A204.1 (cell line): ENCODE results near the gene PLCL1.
A peak's percentile ranks its signal among the peaks of the same experiment; 100 is the strongest.

Experiments used
- FAIRE-seq: peaks from 2 replicates; lab custom pipeline; 2012; peaks lifted over from hg19 to GRCh38; lab: Jason Lieb, UNC

Gene PLCL1

DNA sequence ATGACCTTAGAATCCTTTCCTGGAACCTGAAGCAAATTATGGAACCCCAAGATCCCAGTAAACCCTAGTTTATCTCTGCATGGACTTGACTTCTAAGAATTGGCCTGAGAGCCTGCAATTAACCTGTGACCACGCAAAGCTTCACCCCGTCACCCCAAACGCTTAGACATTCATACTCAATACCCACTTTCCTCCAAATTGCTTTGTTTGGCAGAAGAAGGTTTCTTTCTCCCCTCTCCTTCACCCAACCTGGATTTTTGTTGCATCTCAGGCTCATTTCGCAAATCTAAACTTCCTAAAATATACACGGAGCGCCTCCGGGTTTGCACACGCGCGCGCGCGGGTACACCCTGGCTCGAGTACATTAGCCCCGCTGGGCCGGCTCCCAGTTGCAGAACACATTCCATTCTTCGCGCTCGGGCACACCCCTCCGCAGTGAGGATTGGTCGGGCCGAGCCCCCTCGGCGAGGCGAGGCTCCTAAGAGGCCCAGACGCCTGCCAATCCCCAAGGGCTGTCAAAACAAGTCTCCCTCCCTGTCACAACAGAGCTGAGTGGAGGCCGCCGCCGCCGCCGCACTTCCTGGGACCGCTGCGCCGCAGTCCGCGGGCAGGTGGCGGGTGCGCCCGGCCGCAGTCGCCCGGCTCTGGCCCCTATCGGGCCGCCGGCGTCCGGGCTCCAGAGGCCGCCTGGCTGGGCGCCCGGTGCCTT is at the start of gene PLCL1:
PLCL1 (plus strand) TSS at position 545 of the 709 bp plus-strand sequence.
- FAIRE-seq: no peak

DNA sequence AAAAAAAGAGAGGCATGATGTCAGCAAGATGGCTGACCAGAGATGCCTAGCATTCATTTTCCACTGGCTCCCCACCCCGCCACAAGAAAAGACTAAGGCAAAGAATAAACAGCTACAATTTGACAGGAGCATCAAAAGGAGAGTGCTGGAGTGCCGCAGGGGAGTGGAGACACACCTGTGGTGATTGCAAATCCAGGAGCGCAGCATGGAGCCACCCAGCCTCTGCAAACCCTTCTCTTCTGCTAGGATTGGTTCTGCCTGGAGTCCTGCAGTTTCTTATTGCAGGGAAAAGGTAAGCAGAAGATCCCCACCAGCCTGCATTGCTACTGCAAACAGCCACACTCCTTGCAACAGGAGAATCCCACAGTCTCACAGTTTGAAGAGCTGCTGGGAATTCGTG is 45.4 kb upstream of the PLCL1 start:
- no peak for FAIRE-seq

DNA sequence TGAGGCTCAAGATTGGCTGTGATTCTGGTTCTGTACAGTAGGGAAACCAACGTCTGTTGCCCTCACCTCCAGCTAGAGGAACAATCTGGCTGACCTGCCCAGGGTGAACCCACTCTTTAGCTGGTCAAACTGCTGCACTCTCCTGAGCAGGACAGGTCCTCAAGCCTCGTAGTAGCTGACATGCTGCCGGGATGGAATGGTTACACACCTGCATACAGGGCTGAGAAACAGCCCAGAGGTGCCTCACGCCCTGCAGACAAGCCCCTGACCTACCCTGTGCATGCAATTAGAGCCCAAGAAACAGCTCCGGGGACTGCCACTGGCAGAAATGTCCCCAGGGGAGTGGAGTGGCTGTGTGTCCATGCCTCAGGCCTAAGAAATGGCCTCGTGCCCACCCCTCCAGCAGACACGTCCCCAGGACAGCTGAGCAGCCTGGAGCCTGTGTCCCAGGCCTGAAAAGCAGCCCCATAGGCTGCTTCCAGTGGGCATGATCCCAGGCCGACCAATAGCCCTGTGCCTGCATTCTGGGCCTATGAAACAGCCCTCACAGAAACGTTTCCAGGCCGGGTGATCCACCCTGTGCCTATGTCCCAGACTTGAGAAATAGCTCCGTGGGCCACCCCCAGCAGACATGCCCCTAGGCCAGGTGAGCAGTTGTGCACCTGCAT is 44.6 kb upstream of the PLCL1 start:
- FAIRE-seq: no peak

DNA sequence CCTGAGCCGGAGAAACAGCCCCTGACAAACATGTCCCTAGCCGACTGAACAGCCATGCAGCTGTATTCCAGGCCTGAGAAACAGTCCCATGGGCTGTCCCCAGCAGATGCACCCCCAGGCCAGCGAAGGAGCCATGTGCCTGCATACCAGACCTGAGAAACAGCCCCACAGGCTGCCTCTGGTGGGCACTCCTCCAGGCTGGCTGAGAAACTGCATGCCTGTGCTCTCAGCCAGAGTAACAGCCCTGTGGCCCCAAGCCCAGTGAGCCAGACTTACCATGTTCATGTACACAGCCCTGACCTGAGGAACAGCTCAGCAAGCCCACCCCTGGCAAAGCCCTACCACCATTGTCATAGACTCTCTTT is 44.1 kb upstream of the PLCL1 start:
- FAIRE-seq: no peak

DNA sequence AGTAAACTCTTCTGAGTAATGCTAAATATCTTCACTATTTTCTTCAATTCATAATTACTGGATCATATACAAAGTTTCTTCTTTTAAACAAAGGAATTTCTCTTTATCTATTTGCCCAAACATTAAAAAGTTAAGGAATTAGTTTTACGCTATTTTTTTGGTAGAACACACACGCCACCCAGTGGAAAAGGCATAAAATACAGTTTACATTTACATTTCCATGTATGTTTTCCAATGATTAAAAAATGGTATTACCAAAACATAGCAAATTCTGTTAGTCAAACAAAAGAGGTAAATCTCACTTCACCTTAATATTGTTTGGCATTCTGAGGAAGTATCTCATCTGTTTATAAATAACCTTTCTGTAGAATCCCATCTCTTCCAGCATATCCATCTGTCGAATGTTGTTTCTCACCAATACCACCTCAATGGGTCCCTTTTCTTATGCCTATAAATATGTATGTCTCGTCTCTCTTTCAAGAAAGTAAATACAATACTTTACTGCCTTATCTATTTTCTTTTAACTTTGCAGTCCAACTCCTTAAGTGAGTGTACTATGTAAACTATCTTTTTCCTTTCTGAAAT is 26.5 kb upstream of the PLCL1 start:
- peak; percentile 98 for FAIRE-seq

DNA sequence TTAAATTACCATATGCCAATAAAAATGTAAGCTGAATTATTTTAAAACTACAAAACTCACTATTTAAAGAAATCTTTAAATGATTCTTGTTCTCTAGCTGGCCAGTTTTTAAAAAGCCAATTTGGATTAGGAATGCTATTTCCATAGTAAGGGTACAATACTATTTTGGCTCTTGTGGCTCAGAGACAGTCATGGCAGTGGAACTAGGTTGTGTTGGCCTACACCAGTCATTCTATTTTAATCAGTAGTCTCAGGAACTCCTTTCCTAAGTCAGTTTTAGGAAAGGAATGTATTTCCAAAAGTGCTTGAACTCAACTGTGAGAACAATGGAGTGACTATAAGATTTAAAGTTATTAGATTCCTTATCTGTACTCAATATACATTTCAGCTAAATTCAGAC is 25.1 kb upstream of the PLCL1 start:
- FAIRE-seq: no peak

DNA sequence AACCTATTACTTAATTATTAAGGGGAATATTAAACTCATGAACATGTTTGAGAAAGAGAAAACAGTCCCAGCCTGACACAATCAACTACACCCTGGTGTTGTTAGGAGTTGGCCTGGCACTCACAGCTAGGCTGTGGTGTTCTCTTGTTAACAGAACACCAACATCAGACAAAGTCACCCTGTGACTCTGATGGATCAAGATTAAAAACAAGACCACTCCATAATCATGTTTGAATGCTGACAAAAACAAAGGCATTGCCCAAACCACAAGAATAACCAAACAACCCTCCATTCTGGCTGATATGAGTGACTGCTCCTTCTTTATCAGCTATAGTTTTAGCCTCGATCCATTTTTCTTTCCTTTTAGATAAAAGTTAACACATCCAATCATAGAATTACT is 22.3 kb upstream of the PLCL1 start:
- no peak for FAIRE-seq

DNA sequence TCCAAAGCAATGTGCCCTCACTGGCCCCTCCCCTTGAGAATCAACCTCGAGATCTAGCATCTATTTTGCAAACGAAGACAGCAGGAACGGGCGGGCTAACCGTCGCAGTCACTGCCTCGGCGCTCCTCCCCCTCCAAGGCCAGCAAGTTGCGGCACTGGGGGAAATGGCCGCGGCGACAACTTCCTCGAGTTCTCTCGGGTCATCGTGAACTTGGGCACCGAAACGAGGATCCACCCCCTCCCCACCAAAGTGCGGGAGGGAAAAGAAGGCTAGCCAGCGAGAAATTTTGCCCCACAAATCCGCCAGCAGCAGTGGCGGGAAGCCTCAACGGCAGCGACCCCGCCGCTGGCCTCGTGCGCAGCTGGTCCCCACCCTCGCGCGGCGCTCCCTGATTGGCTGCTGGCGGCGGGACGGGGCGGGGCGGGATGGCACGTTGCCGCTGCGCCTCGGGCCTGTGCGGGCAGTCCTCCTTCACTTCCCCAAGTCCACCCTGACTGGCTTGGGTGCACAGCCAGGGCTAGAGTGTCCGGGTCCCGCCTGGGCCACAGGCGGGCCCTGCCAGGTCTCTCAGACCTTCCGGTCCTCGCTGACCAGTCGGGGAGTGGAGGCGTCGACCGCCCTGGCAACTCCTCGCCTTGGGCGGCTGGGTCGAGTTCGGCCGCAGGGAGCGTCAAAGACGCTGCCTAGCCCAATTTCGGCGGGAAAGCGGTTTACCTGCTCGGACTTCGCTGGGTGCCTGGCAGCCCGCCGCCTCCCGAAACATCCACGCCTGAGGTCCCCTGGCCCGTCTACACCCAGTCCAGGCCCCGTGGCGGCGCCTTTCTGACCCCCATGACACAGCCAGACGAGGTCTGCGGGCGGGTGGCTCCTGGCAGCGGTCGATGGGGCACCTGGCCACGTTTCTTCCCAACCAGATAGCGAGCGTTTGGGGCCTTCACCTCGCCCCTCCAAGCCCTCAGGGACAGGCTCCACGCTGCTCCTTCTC is 19.1 kb upstream of the PLCL1 start, which contains the start of gene BOLL:
BOLL (minus strand) TSS at position 364 of the 986 bp plus-strand sequence. CDS start 3,469 bp downstream, outside the sequence.
- FAIRE-seq: no peak

DNA sequence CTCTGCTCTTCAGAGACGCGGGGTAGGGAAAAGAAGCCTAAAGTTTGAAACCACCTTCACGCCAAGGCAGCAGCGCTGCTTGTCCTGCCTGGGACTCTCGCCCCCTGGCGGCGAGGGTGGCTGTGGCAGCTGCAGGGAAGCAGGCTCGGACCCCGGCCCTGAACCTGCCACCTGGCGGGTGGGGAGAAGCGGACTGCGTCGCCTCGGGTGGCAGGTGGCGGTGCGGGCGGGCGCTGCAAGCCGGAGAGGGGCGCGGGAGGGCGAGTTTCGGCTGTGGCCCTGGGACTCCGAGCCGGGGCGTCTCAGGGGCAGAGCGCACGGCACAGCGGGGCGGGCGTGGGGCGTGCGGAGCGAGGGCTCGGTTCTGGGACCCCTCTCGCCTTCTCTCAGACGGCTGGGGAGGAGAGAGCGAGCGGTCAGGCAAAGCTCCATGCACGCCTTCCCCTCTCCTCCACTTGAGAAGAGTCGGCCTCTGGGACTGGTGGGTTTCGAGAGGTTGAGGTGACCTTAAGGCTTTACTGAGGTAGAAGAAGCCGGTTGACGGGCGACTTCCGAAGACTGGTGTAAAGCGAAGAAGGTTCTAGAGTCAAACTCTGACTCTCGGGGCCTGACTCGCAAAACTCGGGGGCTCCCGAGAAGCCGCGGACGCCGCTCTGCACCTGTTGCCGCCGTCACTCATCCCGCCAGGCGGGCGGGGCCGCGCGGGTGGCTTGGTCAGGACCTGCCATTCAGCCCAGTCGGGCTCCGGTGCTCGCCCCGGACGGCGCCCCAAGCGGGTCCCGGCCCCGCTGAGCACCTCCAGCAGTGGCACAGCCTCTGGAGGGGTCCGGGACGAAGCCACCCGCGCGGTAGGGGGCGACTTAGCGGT is 18.1 kb upstream of the PLCL1 start:
- FAIRE-seq: no peak

DNA sequence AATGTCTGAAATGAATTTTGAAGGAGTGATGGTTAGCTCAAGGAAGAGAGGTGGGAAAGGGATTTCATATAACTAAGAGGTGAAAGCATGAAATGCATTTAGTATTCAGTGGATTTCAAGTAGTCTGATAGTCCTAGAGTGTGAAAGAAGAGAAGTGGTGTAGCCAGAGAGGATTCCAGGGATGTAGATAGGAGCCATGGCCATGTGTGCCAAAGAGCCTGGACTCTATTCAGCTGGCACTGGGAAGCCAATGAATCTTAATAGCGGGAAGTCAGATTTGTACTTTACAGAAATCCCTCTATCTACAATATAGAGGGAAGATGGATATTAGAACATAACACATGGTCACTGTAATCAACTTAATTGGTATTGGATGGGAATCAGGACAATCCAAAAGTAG is 10.9 kb upstream of the PLCL1 start:
- FAIRE-seq: no peak

DNA sequence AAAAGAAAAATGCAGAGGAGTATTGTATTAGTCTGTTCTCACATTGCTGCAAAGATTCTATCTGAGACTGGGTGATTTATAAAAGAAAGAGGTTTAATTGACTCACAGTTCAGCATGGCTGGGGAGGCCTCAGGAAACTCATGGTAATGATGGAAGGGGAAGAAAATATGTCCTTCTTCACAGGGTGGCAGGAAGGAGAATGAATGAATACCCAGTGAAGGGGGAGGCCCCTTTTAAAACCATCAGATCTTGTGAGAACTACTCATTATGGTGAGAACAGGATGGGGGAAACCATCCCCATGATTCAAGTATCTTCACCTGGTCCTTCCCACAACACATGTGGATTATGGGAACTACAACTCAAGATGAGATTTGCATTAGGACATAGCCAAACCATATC is 9.1 kb upstream of the PLCL1 start:
- FAIRE-seq: no peak

DNA sequence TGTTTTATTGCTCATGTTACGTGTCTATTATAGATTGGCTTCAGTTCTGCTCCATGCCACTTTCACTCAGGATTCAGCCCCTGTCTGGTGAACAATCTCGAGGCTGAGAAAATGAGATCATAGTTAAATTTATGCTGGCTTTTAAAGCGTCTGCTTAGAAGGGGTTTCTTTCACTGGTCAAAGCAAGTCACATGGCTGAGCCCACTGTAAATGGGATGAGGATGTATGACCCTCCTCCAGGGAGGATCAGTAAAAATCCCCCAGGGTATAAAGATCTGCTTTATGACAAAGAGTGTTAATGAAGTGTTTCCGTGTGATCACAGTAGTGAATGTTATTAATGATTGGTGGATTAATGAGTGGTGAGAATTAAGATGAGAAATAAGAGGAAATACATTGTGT is 6.2 kb upstream of the PLCL1 start:
- FAIRE-seq: no peak

DNA sequence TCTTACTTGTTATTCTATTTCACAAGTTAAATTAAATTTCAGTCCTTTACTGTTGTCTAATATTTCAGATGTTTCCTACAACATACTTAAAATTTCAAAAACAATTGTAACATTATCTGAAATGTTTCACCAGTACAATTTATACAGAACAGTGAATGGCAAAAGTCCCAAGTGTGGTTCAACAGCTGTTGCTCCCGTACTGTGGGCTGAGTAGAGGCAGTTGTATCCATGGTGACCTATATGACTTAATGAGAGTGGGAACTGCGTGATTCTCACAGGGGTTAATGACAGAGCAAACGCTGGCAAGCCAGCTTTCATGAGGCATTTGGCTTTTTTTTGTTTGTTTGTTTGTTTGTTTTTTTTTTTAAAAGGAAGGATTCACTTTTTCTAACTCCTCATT is 5.3 kb upstream of the PLCL1 start:
- no peak for FAIRE-seq

DNA sequence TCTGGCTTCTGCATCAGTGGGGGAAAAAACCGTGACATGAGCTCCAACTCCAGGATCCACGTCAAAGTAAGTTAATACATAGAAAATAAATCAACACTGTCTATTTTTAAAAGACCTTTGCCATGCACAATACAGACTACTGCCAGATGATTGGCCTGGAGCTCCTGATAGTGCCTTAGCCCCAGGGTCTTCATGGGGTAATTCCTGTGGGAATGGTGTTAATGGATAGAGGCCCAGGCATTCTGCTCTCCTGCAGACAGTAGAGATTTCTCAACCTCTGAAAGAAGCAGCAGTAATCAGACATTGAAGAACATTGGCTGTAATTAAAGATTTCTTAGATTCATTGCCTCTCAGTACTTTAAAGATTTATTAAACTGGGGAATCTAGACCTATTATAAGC is 4.3 kb upstream of the PLCL1 start:
- no peak for FAIRE-seq

DNA sequence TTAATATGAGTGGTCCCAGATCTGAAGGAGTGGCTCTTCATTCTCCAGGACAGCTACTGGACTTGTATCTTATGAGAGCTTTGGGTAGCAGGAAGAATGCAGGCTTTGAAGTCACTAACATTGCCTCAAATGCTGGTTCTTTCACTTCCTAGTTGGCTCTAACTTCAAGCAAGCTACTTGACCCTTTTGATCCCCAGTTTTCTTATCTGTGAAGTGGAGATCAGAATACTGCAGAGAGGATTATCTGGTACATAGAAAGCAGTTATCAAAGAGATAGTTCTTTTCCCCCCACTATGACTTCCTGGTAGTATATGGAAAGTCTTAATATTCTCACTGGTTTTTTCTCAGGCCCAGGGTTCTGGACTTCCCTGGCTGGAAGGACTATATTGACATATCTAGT is 3.4 kb upstream of the PLCL1 start:
- no peak for FAIRE-seq

DNA sequence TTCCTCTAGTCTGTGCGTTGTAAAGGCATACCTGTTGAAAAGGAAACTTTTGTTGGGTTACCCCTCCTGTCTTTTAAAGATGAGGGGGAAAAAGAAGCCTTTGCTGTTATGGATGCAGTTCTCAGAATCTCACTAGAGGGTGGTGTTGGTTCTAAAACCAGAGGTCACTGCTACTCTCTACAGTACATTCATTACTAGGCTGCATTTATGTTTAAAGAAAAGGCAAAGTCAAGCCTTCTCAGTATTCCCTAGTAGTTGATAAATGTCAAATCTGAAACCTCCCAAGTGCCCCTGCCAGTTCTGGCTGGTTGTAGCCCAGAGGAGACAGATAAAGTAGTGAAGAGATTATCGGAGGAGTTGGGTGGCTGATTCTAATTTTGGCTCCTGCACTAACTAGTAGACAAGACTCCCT is 1.4 kb upstream of the PLCL1 start:
- FAIRE-seq: peak; percentile 86

DNA sequence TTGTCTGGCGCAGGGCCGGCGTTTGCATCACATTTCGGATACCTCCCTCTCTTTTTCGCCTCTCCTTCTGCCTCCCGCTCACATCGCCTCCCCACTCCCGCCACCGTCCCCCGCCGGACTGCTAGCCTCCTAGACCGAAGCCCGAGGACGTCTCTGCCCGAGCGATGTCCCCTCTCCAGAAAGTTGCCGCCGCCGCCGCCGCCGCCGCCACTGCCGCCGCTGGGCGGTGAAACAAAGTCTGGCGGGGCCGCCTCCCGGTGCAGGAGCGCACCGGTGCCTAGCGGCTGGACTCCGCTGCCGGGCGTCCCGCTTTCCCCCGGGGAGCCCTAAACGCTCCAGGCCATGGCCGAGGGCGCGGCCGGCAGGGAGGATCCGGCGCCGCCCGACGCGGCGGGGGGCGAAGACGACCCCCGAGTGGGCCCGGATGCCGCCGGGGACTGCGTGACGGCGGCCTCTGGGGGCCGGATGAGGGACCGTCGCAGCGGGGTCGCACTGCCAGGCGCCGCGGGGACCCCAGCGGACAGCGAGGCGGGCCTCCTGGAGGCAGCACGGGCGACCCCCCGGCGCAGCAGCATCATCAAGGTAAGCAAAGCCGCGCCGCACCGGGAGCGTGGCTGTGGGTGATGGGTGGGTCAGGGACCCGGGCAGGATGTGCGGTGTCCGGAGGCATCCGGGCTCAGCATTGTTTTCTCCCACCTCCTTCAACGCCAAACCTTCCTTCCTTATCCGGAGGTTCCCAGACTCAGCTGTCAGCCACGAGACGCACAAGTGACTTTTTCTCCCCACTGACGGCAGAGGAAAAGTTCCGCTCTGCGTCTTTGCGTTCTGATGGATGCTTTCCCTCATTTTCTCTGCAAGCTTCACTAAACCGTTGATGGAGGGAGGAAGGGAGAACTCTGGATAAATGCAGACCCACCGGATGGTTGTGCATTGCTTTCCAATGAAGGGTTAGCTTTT is 643 bp downstream of the PLCL1 start:
- FAIRE-seq: no peak

DNA sequence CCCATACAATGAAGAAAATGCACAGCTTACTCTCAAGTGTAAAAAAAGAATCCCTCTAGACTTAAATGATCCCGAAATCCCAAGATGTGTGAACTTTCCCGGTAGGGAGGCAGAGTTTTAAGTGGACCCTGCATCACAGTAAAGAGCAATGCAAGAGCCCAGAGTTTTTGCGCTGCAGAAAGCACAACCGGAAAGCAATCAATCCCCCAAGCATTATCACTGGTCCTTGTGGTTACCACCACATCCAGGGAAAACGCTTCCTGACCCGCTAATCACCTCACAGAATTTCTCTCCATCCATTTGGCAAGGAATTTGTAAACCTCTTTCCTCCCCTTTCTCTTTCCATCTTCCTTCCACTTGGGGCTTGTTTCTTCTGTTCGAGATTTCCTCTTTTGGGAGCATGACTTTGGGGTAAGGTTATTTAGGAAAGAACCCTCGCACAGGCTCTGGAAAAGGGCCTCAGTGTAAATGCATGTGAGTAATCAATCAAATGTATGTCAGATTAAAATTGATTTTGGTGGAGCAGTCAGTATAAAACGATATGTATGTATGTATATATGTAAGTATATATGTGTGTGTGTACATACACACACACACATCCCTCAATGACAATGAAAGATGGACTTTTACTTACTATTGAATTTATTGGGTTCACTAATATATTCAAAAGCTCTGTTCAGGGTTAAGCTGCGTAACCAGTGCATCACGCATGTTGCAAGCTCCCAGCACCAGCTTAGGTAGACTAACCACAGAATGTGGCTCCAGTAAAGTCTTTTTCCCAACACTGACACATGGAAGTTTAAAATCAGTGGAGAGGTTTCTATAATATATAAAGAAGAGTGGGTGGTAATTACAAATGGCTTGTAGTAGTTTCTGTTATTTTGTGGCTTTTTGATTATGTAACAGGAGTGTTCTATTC is 1.6 kb downstream of the PLCL1 start:
- FAIRE-seq: no peak

DNA sequence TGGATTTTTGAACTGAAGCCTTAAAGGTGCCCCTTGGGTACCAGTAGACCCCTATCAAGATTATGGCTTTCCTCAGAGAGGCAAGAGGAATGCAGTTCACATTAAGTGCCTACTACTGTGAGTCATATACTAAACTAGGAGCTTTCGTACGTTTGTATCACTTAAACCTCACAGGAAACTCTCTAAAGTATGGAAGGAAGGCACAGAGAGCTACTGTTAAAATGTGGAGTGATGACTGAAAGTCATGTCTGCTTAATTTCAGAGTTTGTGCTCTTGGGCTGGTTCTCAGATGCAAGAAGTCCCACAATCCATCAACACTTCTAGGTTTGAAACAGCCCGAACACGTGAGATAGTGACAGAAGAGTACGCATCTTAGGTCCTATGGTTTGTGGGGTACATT is 4.7 kb downstream of the PLCL1 start:
- no peak for FAIRE-seq
